Midbrain (tissue), 1 donor: Measurements from ENCODE around the gene GPATCH2L.

Experiments used
- DNase-seq: peaks from one replicate; lab custom pipeline; 2025; lab: John Stamatoyannopoulos, UW

The GPATCH2L gene

GRCh38 chr14:76257111-76257803, 105.5 kb downstream of the GPATCH2L start:
- no peak for DNase-seq

GRCh38 chr14:76257842-76258397, 106.2 kb downstream of the GPATCH2L start:
- DNase-seq = no peak

- DNase-seq = no peak
Observed at GRCh38 chr14:76259029-76259735, 107.5 kb downstream of the GPATCH2L start.

GRCh38 chr14:76260749-76261148, 109.0 kb downstream of the GPATCH2L start:
- DNase-seq = no peak

- no peak for DNase-seq
Observed at GRCh38 chr14:76261371-76261811, 109.7 kb downstream of the GPATCH2L start.

- no peak for DNase-seq
Observed at GRCh38 chr14:76262641-76263040, 110.9 kb downstream of the GPATCH2L start.
